Hematopoietic multipotent progenitor cell treated with erythropoietin and hydrocortisone succinate and interleukin-3 and kit ligand, for 8 days (in vitro differentiated cells): ENCODE results near the gene TBX10.
"Not testable (repeated sequence)": the region's sequence is repeated elsewhere in the genome, so short reads cannot be mapped to it uniquely, and the experiment has no call there.

Experiments used
- DNase-seq: peaks from one replicate; pipeline ENCODE4 v3.0.0-alpha.2; 2015

The TBX10 gene

GRCh38 chr11:67663532-67664212, 24.1 kb upstream of the TBX10 start:
- no peak for DNase-seq

- DNase-seq = no peak
These were observed 23.4 kb upstream of the TBX10 start for GRCh38 chr11:67662835-67663531.

GRCh38 chr11:67662142-67662834, 22.7 kb upstream of the TBX10 start:
- no peak for DNase-seq

- not testable (repeated sequence) for DNase-seq
These were observed 21.2 kb upstream of the TBX10 start for GRCh38 chr11:67660752-67661151.

- DNase-seq = not testable (repeated sequence)
These were observed 20.1 kb upstream of the TBX10 start for GRCh38 chr11:67659651-67660165.

- no peak for DNase-seq
These were observed 17.7 kb upstream of the TBX10 start for GRCh38 chr11:67657300-67657699.

- peak; percentile 42 for DNase-seq
These were observed 16.8 kb upstream of the TBX10 start for GRCh38 chr11:67656278-67656922.

- no peak for DNase-seq
These were observed 14.7 kb upstream of the TBX10 start for GRCh38 chr11:67654225-67654624.

GRCh38 chr11:67652965-67653845, 13.6 kb upstream of the TBX10 start:
- no peak for DNase-seq

- DNase-seq = no peak
These were observed 12.6 kb upstream of the TBX10 start for GRCh38 chr11:67651976-67652781.

- no peak for DNase-seq
These were observed 10.3 kb upstream of the TBX10 start for GRCh38 chr11:67649634-67650510.

- no peak for DNase-seq
These were observed 9.4 kb upstream of the TBX10 start for GRCh38 chr11:67648796-67649613.

- peak; percentile 65 for DNase-seq
These were observed 8.7 kb upstream of the TBX10 start for GRCh38 chr11:67648140-67648795.

GRCh38 chr11:67647471-67647870, 7.9 kb upstream of the TBX10 start:
- DNase-seq = no peak

GRCh38 chr11:67646535-67647336, 7.2 kb upstream of the TBX10 start:
- DNase-seq = no peak

- no peak for DNase-seq
These were observed 6.2 kb upstream of the TBX10 start for GRCh38 chr11:67645521-67646461.
